VCaP (cell line): ENCODE data around the gene TSC22D1.
"Not testable (repeated sequence)": the region's sequence is repeated elsewhere in the genome, so short reads cannot be mapped to it uniquely, and the experiment has no call there.

Experiments used
- H3K27ac ChIP-seq: fragments of 450-650 bp; 2 replicates; pipeline ENCODE4 v1.5.1; 2017
- CTCF ChIP-seq: fragments of 450-650 bp; conservative IDR thresholded peaks from 2 replicates; pipeline ENCODE4 v1.5.1; 2017; ENCODE audit warnings: mild to moderate bottlenecking, moderate library complexity

Gene TSC22D1

GRCh38 chr13:44463759-44464158 is 112.4 kb downstream of the TSC22D1 start:
- TF ChIP-seq CTCF, result no peak
- H3K27ac ChIP-seq, result no peak overlapping the region

GRCh38 chr13:44459674-44460073 is 116.5 kb downstream of the TSC22D1 start:
- no peak for TF ChIP-seq CTCF
- H3K27ac ChIP-seq, result no peak overlapping the region

GRCh38 chr13:44458313-44458975 is 117.7 kb downstream of the TSC22D1 start:
- no peak for TF ChIP-seq CTCF
- no peak overlapping the region for H3K27ac ChIP-seq

- H3K27ac ChIP-seq, result not testable (repeated sequence)
Observed at GRCh38 chr13:44456212-44456611, 119.9 kb downstream of the TSC22D1 start.

- TF ChIP-seq CTCF, result no peak
- H3K27ac ChIP-seq, result no peak overlapping the region
Observed at GRCh38 chr13:44455769-44456168, 120.4 kb downstream of the TSC22D1 start.

GRCh38 chr13:44453881-44454280 is 122.2 kb downstream of the TSC22D1 start:
- TF ChIP-seq CTCF, result no peak
- H3K27ac ChIP-seq, result no peak overlapping the region

GRCh38 chr13:44453069-44453468 is 123.1 kb downstream of the TSC22D1 start:
- no peak for TF ChIP-seq CTCF
- no peak overlapping the region for H3K27ac ChIP-seq

GRCh38 chr13:44452418-44452817 is 123.7 kb downstream of the TSC22D1 start:
- no peak for TF ChIP-seq CTCF
- no peak overlapping the region for H3K27ac ChIP-seq
